Activated CD8-positive, alpha-beta memory T cell treated with anti-CD3 and anti-CD28 coated beads for 24 hours (primary cell): ENCODE measurements around the gene COL5A1.
"Not testable (repeated sequence)": the region's sequence is repeated elsewhere in the genome, so short reads cannot be mapped to it uniquely, and the experiment has no call there.

Source experiments
- DNase-seq: peaks from one replicate; pipeline ENCODE4 v3.0.0-alpha.2; 2020

COL5A1 gene

GRCh38 chr9:134843740-134844139 lies 202.1 kb downstream of the COL5A1 start:
- DNase-seq: no peak

DNA sequence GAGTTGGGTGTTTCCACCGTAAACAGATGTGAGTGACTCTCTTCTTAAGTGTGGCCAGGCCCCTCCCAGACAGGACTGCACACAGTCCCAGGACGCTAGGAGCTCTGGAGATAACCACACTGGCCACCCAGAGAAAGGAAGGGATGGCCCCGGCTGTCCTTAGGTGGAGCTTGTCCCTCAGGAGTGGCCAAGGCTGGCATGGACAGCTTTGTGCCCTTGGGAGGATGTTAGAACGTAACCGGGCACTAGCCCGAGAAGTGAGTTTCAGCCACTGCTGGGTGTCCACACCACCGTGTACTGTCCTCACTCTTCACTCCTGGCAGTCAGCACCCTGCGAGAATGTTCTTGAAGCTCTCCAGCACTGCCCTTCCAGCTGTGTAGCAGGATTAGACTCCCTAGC lies 203.2 kb downstream of the COL5A1 start:
- DNase-seq: no peak

GRCh38 chr9:134846187-134846586 lies 204.6 kb downstream of the COL5A1 start:
- DNase-seq: no peak

DNA sequence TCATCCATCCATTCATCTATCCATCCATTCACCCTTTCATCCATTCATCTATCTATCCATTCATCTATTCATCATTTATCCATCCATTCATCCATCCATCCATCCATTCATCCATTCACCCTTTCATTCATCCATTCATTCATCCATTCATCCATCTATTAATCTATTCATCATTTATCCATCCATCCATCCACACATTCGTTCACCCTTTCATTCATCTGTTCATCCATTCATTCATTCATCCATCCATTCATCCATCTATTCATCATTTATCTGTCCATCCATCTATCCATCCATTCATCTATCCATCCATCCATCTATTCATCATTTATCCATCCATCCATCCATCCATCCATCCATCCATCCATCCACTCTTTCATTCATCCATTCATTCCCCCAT lies 205.1 kb downstream of the COL5A1 start:
- no peak for DNase-seq

DNA sequence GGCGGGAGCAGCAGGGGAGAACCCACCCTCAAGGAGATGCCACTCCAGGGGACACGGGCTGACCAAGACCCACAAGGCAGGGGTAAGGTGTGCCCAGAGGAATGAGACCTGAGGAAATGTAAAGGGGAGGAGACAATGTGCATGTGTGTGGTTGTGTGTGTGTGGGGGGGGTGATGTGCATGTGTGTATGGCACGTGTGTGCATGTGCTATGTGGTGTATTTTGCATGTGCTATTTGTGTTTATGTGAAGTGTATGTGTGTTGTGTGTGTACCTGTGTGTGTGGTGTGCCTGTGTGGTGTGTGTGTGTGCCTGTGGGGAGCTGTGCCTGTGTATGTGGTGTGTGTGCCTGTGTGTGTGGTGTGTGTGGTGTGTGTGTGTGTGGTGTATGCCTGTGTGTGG lies 205.5 kb downstream of the COL5A1 start:
- no peak for DNase-seq

- DNase-seq: no peak
Observed at GRCh38 chr9:134847752-134848432, 206.3 kb downstream of the COL5A1 start.

DNA sequence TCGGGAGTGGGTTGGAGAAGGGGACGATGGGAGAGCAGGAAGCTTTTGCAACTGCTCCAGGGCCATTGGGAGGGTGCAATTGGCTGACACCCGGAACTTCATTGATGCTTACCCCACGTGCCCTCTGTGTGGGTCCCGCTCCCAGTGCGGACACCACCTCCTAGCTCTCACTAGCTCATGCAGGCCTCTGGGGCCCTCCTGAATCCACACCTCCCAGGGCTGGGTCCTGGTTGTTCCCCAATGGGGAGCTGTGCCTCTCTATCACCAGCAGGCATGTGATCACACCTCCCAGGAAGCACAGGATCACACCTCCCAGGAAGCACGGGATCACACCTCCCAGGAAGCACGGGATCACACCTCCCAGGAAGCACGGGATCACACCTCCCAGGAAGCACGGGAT lies 206.9 kb downstream of the COL5A1 start:
- DNase-seq: no peak

- no peak for DNase-seq
Observed at GRCh38 chr9:134850611-134851010, 209.0 kb downstream of the COL5A1 start.

- DNase-seq: no peak
Observed at GRCh38 chr9:134851020-134851419, 209.4 kb downstream of the COL5A1 start.

DNA sequence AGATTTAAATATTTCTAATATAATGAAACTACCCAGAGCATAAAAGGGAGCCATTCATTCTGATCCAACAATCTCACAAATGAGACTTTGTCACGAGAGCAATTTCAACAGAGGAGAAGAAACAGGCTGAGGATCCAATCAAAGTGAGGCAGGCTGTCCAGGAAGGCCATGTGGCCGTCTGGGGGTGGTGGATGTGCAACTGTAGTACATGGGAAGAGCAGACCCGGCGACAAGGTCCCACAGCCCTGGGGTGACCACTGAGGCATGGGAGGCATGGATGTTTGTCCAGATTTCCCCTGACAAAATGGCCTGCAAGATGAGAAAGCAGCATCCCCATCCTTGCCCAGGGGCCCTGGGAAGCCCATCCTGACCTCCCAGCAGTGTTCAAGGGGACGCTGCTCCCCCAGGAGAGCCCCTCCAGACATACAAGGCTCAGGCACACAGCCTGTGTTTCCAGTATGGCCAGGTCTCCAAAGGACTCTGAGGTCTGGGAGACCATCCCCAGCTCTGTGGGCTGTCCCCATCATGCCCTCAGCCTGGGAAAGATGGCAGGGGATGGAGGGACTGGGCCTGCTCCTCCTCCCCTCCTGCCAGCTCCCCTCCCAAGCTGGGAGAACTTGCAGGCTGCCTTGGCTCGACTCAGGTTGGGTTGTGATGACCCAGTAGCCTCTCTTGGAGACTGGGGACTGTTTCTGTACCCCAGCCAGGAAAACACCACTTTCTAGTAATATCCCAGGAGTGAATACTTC lies 211.5 kb downstream of the COL5A1 start:
- no peak for DNase-seq

- no peak for DNase-seq
Observed at GRCh38 chr9:134853893-134854292, 212.3 kb downstream of the COL5A1 start.

GRCh38 chr9:134854541-134854981 lies 213.0 kb downstream of the COL5A1 start:
- DNase-seq: no peak

GRCh38 chr9:134855231-134855899 lies 213.8 kb downstream of the COL5A1 start:
- no peak for DNase-seq

GRCh38 chr9:134855900-134856377 lies 214.3 kb downstream of the COL5A1 start:
- DNase-seq: no peak

- DNase-seq: not testable (repeated sequence)
Observed at GRCh38 chr9:134857451-134857850, 215.8 kb downstream of the COL5A1 start.

DNA sequence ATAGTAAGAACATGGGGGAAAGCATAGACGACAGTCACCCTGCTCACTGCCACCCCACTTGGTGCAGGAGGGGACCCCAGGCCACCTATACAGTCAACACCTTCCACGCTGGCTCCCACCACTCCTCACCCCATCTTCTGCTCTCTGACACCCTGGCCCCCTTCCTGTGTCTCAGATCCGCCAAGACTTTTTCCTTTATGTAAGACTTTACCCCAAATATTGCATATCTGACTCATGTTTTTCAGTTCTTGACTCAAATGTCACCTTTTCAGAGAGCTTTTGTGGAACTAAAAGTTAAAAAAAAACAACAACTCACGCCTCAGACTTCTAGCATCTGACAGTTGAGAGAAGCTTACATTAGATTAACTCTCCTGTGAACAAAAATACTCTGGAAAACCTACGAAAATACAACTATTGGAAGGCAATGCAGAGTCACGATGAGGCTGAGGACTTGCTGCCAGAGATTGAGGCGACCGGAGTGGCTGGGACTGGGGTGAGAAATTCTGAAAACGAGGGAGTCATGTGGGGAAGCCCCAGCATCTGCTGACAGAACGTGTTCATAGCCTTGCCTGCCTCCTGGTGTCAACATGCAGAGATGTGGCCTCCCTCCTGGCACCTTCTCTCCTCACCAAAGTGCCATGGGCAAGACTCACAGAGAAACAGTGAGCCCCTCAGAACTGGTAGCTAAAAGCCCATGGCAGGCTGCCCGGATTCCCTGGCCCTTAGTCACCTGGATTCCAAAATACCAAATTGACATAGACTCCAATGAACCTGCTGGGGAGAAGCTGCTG lies 216.6 kb downstream of the COL5A1 start:
- DNase-seq: no peak

DNA sequence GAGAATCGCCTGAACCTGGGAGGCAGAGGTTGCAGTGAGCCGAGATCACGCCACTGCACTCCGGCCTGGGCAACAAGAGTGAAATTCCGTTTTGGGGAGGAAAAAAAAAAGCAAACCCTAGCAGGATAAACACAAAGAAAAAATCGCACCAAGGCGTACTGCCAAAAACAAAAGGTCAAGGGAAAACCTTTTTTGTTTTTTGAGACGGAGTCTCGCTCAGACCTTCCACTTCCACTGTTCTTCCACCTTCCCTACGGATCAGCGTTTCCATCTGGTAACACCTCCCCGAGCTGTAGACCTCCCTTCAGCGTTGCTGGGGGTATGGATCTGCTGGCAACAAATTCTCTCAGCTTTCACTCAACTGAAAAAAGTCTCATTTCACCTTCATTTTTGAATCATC lies 218.9 kb downstream of the COL5A1 start:
- DNase-seq: no peak

DNA sequence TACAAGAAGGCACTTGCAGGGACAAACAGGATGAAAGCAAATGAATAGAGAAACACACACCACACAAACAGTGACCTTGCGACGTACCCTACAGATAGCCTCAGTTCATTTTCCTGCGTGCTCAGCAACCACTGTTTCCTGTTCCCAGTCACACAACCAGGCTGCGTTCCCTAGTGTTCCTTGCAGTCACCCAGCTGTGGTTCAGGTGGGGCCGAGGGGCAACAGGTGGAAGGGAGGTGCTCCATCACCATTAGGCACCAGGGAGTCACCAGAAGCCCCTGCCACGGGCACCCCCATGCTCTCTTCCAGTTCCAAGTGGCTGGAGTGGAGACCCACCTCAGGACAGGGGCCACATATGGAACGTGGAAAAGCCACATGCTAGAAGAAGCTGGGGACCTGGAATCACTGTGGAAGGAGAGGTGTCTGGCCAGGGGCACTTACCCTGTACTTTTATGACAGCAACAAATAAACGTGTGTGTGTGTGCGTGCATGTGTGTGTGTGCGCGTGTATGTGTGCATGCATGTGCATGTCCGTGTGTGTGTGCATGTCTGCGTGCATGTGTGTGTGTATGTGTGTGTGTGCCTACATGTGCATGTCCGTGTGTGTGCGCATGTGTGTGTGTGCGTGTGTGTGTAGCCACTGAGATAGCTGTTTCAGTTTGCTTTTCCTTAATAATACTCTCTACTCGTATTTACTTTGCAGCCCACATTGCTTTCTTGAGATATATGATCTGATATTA lies 220.2 kb downstream of the COL5A1 start:
- no peak for DNase-seq

DNA sequence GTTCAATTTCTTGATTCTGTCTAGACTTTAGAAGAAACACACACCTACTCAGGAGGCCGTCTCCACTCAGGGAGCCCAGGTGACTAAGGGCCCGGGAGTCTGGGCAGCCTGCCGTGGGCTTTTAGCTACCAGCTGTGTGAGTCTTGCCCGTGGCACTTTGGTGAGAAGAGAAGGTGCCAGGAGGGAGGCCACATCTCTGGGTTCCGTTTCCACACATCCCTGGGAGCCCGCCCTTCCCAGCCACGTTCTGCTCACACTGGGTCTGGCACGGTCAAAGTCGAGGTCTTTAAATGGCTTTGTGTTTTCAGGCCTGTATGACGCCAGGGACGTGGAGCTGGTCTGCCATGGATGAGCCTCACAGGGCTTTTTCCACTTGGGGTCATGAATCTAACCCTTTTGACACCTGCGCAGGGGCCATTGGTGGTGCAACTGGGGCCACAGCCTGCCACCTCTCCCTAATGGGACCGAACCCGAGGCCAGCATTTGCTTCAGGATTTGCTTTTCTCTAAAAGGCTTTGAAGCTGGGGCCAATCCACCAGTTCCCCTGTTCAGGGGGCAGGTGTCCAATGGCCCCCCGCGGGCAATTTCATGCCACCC lies 221.8 kb downstream of the COL5A1 start:
- DNase-seq: no peak

DNA sequence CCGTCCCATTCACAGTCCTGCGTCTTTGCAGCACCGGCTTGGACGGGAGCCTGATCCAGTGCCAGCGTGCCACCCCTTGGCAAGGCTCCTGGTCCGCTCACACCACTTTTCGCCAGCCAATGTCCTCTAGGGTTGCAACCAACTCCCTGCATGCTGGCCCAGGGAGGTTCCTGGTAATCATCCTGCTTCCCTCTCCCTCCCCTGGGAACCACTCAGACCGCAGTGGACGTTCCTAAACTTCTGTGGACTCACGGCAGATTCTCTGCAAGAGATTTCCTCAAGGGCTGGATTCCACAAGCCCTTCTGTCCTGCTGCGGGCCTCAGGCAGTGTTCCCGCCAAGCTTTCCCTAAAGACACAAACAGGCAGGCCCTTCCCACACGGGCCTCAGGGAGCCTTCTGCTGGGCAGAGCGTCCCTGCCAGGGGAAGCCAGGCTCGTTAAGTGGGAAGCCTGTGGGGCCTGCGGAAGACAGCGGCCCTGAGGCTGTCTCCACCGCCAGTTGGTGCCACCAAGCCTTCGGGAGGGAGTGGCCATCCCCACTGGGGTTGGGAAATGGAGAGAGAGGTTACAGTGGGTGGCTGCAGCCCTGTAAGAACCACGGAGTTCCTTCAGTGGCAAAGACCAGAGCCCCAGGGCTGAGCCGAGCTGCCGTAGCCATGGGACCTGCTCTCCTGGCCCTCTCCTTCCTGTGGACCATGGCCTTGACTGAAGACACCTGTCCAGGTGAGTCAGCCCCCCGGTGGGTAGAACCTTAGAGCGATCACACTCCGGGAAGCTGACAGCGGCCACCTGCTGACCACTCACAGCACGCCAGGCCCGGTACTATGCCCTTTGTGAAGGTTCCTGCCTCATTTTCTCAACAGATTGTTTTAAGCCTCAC lies 222.6 kb downstream of the COL5A1 start:
- no peak for DNase-seq

DNA sequence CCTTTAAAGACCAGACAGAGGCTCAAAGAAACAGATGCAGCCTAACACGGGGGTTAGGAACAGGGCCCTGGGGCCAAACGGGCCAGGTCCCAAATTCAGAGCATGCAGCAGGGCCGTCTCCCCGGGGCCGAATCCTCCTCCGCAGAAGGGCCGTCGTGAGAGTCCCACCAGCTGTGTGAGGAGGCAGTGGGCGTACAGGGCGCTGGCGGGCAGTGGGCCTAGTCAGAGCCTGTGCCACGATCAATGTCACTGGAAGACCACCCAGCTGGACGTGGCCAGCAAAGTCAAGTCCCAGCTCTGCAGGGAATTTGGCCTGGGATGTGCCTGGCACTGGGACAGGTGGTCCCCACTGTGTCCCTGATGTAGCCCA lies 223.2 kb downstream of the COL5A1 start:
- no peak for DNase-seq
